Retinal pigment epithelial cell (primary cell): ENCODE results near the gene CCDC154.

Experiments
- DNase-seq: peaks from one replicate; pipeline ENCODE4 v3.0.0-alpha.2; 2010; ENCODE audit warnings: low read depth
- H3K4me3 ChIP-seq: 2 replicates; pipeline ENCODE4 v1.5.1; 2011; ENCODE audit warnings: mild to moderate bottlenecking, low read length, control low read depth, moderate library complexity
- CTCF ChIP-seq: conservative IDR thresholded peaks from 2 replicates; pipeline ENCODE4 v1.5.1; 2011; ENCODE audit warnings: low read depth, low read length, control low read depth, inconsistent platforms

CCDC154 gene

GRCh38 chr16:1392826-1393225, 51.5 kb downstream of the CCDC154 start:
- no peak for TF ChIP-seq CTCF
- H3K4me3 ChIP-seq = no peak overlapping the region
- no peak for DNase-seq

GRCh38 chr16:1390239-1390779, 54.0 kb downstream of the CCDC154 start:
- DNase-seq = no peak
- TF ChIP-seq CTCF = no peak
- H3K4me3 ChIP-seq = no peak overlapping the region

- H3K4me3 ChIP-seq = no peak overlapping the region
- no peak for DNase-seq
- TF ChIP-seq CTCF = no peak
These were observed 54.6 kb downstream of the CCDC154 start for GRCh38 chr16:1389762-1390161.

GRCh38 chr16:1387331-1387730, 57.0 kb downstream of the CCDC154 start:
- DNase-seq = no peak
- no peak for TF ChIP-seq CTCF
- no peak overlapping the region for H3K4me3 ChIP-seq

GRCh38 chr16:1385232-1385631, 59.1 kb downstream of the CCDC154 start:
- DNase-seq = no peak
- H3K4me3 ChIP-seq = no peak overlapping the region
- TF ChIP-seq CTCF = no peak
